Activated effector memory CD4-positive, alpha-beta T cell treated with anti-CD3 and anti-CD28 coated beads, Interleukin-2, amount 50 U/mL, for 16 hours (primary cell): ENCODE results near the gene SS18L1.

Source experiments
- DNase-seq: peaks from one replicate; pipeline ENCODE4 v3.0.0-alpha.2; 2020

Gene SS18L1

DNA sequence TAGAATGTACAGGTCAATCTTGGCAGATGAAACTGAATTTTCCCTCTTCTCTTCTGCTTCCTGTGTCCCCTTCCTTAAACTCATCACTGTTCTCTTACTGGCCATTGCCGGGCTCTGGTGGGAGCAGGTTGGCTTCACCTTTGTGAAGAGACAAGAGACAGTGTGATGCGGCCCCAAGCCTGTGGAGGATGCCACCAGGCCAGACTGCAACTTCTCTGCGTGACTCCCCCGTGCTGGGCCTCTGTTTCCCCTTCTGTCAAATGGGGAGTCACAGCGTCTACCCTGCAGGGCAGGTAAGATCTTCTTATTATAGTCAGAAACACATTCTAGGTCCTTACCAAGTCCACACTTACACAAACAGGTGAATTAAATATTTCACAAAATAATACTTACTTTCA lies 23.2 kb upstream of the SS18L1 start:
- no peak for DNase-seq

DNA sequence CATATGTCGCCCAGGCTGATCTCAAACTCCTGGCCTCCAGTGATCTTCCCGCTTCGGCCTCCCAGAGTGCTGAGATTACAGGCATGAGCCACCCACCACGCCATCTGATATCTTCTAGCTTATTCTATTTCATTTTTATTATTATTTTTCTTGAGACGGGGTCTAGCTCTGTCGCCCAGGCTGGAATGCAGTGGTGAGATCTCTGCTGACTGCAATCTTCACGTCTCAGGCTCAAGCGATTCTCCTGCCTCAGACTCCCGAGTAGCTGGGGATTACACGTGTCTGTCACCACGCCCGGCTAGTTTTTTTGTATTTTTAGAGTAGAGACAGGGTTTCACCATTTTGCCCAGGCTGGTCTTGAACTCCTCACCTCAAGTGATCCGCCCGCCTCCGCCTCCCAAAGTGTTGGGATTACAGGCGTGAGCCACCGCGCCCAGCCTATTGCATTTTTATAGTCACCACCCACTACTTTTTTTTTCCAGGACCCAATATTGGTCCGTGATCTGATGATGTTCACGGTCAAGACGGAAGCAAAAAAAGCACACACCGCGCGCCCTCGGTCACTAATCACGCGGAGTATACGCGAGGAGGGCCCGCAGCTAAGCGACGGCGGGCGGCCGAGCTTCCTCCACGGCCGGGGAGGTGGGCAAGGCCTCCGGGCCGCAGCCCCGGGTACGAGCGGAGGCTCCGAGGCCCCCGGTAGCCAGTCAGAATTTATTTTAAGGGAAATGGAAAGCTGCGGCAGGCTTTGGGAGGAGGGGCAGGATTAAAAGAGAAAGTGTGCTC lies 22.4 kb upstream of the SS18L1 start:
- no peak for DNase-seq

- peak; percentile 99 for DNase-seq
These were observed 21.6 kb upstream of the SS18L1 start, which contains the start of gene LSM14B for GRCh38 chr20:62121776-62122653. Gene LSM14B (plus strand): TSS chr20:62122475. CDS start chr20:62122667, 192 bp downstream.

DNA sequence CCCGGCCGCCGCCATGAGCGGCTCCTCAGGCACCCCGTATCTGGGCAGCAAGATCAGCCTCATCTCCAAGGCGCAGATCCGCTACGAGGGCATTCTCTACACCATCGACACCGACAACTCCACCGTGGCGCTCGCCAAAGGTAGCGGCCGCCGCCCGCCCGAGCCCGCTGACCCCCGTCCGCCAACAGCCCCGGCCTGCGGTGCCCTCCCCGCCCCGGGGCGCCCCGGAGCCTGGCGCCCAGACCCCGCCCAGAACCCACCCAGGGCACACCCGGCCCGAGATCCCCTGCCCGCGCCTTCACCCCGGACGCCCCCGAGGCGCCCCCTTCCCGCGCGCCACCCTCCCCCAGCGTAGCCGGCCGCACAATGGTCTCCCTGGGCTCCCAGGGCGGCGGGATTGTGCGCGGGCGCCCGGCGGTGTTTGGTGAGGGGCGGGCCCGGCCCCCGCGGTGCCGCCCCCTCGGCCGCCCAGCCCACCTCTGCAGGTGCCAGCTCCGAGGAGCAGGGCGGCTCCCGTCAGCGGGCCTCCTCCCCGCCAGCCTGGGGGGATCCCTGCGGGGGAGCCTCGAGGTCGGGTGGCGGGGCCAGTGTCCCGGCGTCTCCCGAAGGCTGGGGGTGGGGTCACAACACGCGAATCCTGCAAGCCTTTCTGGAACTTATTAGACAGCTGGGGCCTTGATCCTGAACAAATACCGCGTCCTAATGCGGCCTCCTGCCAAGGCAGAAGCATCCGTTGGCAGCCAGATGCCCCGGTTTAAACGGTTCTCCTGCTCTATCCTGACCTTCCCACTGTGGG lies 20.7 kb upstream of the SS18L1 start:
- DNase-seq: peak; percentile 82

DNA sequence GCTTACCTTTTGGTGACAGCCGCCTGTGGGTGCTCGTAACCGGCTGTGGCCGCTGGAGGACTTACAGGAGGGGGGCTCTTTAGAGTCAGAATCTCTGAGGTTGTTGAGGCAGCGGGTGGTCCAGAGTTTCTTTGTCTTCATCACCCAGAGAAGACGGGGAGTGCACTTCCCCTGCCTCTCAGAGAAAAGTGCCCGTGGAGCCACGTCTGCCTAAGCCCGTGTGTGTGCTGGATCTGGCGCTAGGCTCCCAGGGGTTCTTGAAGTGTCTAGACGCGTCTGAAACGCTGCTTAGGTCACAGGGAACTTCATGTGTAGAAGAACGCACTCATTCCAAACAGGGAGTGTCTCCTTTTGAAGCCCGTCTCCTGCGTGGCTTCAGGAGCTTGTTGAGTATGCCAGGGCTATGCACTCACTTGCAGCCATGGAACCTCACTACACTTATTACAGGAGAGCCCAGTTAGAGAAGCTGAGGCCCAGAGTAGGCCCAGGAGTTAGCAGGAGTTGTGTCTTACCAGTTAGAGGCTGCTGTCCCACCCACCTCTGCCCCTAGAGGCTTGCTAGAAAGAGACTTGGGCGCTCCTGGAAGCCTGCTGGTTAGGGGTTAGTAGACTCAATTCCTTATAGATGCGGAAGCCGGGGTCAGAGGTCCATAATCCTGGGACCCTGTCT lies 20.0 kb upstream of the SS18L1 start:
- no peak for DNase-seq

GRCh38 chr20:62126141-62126540 lies 17.4 kb upstream of the SS18L1 start:
- DNase-seq: no peak

- DNase-seq: no peak
These were observed 15.8 kb upstream of the SS18L1 start for GRCh38 chr20:62127799-62128198.

DNA sequence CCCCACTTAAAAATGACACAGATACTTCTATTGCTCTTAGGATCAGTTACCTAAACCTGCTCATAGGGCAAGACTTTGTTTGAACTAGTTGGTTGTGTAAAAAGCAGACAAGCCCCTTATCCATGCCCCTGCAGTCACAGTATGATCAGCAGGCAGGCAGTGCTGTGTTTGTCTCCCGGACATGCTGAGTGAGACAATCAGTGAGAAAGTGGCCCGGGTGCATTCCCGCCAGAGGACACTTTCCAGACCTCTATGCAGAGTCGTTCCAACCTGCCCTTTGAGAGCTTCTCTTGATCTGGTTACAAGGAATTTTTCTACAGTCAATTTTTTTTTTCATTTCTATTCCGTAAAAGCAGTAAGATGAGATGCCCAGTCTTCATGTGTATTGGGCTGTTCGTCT lies 15.1 kb upstream of the SS18L1 start:
- DNase-seq: no peak

- no peak for DNase-seq
These were observed 13.6 kb upstream of the SS18L1 start for GRCh38 chr20:62129731-62130531.

DNA sequence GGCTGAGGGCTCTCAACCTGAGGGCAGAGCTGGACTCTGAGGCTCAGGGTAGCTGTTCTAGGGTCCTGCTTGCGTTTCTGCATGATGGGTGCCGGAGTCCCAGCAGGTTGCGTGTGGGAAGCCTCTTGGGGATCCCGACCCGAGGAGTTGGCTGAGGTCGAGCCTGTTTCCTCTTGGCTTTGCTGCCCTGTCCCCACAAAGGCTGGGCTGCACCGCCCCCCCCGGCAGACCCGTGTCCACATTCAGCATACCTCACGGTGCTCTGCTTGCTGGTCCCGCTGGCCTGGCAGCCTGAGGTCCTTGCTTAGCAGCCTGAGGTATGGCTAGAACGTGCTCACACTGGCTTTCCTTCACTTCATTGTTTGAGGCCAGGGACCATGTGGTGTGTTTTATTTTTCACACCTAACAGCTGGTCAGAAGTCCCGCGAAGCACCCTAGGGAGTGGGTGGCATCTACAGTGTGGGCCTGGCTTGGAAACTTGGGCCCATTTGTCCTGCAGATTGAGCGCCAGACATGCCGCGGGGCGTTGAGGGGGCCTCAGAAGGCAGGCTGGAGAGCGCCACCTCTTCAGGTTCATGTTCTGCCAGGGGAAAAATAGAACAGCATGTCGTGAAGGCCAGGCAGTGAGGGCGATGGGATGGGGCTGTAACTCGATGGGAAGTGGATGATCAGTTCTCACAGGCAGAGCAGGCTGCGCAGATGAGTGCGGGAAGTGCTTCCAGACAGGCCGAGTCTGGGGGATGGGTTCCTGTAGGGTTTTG lies 11.8 kb upstream of the SS18L1 start:
- no peak for DNase-seq

GRCh38 chr20:62132421-62132820 lies 11.1 kb upstream of the SS18L1 start:
- DNase-seq: no peak

DNA sequence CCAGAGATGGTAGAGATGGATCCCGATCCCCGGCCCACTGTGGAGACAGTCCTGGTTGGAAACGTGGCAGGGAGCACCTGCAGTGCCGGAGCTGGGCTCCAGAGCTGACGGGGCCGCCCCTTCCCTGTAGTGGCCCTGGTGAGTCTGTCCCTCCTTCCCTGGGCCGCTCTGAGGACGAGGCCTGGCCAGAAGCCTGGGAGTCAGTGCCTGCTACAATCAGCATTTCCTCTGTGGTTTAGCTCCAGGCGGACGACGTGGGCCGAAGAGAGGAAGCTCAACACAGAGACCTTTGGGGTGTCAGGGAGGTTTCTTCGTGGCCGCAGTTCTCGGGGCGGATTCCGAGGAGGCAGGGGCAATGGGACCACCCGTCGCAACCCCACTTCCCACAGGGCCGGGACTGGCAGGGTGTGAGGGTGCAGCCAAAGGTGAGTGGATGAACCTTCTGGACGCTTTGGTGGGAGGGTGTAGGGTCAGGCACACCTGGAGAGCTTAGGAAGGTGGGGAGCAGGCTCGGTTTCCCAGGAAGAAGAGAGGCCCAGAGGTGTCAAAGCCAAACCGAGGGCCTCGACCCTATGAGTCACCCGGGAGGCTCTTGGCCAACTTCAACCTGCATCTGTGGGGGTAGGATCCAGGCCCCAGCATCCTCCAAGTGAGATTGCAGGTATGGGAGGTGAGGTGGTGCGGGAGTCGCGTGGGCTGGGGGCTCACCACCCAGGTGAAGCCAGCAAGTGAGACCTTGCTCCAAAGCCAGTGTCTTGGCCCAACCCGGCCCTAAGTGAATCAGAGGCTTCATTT lies 10.3 kb upstream of the SS18L1 start:
- DNase-seq: no peak

DNA sequence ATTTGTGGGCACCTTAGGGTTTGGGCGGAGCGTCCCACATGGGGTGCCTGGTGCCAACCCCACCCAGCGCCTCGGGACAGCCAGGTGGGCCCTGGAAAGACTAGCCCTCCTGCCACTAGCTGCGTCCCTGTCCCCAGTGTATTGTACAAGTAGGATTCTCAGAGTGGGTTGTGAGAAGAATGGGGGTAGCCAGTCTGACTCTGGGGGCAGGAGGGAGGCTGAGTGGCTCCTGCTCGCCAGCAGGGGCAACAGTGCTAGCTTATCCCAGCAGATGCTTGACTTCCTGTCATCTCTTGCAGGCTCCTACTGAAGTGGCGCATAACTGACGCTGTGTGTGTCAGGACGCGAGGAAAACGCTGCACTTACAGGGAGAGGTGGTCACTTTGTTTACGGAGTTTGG lies 9.7 kb upstream of the SS18L1 start:
- no peak for DNase-seq

GRCh38 chr20:62134735-62135231 lies 8.8 kb upstream of the SS18L1 start:
- no peak for DNase-seq

GRCh38 chr20:62135573-62136266 lies 7.8 kb upstream of the SS18L1 start:
- no peak for DNase-seq

- peak; percentile 89 for DNase-seq
These were observed 7.1 kb upstream of the SS18L1 start for GRCh38 chr20:62136283-62137091.

DNA sequence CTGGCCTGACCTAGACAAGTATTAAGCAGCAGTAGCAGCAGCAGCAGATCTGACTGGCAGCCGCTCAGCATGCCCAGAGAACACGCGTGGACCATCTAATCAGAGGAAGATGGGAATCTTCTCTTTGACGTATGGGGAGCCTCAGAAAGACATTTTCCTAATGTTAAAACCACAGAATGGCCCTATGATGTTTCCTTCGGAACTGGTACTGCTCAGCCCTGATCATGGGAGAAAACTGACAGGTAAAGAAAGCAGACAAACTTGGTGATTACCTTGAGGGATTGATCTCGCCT lies 6.5 kb upstream of the SS18L1 start:
- no peak for DNase-seq

GRCh38 chr20:62137478-62138203 lies 5.9 kb upstream of the SS18L1 start:
- DNase-seq: no peak
